ENCODE measurements around the gene STX18. TPM values are rescaled to one million over a fixed set of nuclear protein-coding genes. Genes with fewer than 3 reads are reported as not detected.

Gene STX18
- total RNA-seq, 2 donors from 2014 or later = 37.9 to 43.3 TPM

DNA sequence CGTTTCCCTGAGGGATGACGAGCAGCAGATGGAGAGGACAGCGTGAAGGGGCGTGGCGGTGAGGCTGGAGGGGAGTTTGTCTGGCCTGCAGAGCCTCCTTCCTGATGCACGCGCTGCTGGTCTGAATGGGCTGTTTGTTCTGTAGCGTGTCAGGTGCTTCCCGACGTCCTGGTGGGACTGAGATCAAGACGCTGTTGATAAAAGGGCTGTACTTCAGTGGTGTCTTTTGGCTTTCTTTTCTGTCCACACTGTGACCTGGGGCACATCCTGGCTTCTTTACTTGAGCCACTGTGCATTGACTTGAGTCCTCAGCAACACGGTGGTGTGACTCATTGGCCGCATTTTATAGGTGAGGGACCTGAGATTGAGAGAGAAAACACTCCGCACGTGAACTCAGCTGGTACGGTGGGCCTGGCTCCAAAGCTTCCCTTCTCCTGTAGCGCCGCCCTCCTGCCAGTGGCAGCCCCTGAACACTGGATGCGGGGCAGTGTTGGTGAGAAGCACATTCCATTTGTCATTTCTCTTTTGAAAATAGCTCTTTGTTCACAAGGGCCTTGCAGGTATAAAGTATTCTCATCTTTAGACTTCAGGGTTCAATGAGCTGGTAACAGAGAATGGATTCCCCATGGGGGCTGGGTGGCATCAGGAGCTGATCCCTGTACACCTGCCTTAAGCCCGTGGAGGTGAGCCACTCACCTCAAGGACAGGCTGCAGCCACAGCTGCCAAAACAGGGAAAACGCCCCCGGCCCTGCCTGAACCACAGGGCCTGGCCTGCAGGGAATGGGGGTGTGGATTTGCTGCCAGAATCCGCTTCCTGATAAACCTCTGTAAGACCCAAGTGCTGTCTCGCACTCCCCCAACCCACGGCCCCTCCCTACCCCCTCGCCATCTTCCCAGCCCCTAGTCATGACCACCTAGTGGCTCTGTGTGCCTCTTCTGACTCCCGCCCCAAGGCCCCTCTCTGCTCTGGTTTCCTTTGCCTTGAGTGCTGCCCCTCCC lies 125.7 kb downstream of the STX18 start:
- intact Hi-C loops (cut with DNase I, micrococcal nuclease) = no loop called here
- ATAC-seq (no peak), DNase-seq (no peak)

DNA sequence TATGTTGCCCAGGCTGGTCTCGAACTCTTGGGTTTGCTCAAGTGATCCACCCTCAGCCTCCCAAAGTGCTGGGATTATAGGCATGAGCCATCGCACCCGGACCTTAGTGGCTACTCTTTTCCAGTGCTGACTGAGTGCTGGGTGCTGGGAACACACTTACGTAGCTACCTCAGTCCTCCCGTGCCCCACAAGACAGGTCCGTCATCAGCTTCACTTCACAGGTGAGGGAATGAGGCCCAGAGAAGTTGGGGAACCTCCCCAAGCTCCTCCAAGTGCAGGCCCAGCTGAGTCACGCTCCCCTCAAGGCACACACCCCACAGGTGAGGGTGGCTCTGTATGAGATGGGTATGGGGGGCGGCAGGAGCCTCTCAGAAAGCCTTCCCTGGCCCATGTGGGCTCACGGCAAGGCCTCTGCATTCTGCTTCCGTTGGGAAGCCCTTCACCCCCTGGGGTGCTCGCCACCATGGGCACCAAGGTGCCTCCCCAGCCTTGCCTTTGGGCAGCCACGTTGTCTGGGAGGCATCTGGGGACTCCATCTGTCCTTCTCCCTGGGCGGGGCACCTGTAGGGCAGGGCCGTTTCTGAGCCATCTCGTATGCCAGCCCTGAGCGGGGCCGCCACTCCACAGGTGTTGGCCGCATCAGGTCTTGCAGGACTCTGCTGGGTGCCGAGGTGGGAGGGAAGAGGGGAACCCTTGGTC lies 126.6 kb downstream of the STX18 start:
- intact Hi-C loops (cut with DNase I, micrococcal nuclease) = no loop called here
- ATAC-seq (peak; percentile 11), DNase-seq (no peak)

DNA sequence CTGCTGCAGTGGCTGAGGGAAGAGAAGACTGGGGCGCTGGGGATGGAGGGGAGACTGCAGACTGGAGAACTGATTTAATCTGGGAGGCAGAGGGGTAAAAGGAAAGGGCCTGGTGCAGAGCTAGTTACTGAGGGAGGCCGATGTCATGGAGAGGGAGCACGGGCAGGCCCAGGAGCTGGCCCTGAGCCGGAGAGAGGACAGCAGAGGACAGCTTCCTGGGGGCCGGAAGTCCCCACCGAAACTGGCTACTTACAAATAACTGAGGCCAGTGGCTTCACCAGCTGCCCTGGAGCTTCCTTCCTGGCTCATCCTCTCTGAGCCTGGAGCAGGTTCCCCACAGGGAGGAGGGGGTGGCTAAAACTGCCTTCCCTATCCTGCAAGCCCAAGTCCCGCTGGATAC lies 128.0 kb downstream of the STX18 start:
- intact Hi-C loops (cut with DNase I, micrococcal nuclease) = no loop called here
- ATAC-seq = no peak
- no peak for DNase-seq

DNA sequence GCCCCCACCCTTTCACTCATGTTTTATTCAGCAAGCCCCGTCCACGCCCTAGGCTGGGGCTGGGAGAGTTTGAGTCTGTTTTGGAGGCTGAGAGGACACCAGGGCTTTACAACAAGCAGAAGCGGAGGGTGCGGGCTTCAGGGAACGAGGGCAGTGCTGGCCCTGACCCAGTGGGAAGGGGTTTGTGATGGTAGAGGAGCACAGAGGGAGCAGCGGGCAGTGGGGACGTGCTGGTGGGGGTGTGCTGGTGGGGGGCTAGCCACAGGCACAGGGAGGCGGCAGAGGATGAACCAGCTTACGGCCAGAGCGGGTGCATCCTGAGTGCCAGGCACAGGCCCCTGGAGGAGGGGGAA lies 128.5 kb downstream of the STX18 start:
- ATAC-seq (no peak), DNase-seq (no peak)
- intact Hi-C loops (cut with DNase I, micrococcal nuclease) = no loop called here

DNA sequence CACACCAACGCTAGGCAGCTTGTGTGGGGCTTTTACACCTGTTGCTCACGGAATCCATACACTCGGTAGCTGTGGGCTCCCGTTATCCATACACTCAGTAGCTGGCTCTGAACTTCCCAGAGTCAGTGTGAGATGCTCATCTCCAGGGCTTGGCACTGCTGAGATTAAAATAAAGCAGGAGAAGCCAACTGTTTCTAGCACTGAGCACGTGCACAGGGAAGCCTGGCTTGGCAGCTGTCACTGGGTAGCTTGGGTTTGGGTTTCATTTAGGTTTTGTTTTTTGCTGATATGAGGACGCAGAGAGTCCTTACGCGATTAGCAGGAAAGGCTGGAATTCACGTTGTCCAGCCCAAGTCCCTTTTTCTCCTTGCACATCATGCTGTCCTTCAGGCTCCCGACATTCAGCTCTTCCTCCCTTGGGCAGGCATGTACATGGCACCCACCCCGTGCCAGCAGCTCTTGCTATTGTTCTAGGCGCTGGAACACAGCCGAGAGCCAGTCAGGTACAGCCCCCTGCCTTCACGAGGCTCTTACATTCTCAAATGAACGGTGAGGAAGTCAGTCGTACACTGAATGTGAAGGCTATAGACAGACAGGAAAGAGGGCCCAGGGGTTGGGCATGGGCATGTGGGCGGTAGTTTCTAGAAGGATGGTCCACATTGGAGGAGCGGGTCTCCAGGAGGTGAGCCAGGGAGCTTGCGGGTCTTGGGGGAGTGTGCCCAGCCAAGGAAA lies 129.0 kb downstream of the STX18 start:
- ATAC-seq (no peak), DNase-seq (no peak)
- intact Hi-C loops (cut with DNase I, micrococcal nuclease) = no loop called here

DNA sequence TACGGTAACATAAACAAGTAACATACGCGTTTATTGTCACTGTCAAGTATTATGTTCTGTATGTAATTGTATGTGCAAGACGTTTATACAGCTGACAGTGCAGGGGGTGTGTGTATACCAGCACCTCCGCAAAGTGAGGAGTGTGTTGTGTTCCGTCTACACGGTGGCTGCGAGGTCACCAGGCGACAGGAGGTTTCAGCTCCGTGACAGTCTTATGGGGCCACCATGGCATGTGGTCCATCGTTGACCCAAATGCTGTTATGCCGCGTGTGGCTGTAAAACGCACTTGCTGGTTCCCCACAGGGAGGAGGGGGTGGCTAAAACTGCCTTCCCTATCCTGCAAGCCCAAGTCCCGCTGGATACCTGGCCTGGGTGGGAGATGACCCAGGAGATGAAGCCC lies 129.9 kb downstream of the STX18 start:
- ATAC-seq (no peak), DNase-seq (no peak)
- intact Hi-C loops (cut with DNase I, micrococcal nuclease) = no loop called here

DNA sequence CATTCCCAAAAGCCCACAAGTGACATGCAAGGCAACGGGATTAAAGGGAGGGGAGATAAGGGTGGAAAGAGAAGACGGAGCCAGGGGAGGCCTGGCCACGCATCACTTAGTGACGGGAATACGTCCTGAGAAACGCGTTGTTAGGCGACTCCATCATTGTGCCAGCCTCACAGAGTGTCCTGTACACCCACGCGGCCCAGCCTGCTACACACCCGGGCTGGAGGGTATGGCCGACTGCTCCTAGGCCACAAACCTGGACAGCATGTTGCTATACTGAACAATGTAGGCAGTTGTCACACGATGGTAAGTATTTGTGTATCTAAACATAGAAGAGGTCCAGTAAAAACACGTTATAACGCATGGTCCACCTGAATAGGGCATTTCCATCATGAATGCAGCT lies 131.6 kb downstream of the STX18 start:
- ATAC-seq (no peak), DNase-seq (no peak)
- intact Hi-C loops (cut with DNase I, micrococcal nuclease) = no loop called here

DNA sequence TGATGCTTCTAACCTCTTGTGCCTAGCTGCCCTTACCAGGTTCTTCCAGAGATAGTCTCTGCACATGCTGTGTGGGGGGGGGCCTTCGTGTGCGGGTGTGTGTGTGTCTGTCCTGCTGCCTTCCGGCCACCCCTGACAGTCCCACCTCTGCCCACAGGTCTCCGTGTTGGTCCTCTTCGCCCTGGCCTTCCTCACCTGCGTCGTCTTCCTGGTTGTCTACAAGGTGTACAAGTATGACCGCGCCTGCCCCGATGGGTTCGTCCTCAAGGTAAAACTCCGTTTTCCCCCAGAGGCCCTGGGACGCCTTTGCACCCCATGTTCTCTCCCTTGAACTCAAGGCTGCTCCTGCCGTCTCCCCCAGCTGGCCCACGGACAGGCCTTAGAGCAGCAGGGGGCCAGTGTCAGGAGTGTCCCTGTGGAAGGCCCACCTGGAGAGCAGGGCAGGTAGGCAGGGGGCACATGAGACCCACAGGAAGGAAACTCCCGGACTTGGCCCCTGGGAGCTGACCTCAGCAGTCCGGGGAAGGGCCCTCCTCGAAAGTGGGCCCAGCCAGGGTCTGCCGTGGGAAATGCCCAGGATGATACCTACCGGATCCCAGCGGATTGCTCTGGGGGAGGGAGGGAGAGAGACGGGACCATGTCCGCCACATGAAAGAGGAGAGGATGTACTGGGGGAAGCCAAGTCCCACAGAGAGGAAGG lies 132.3 kb downstream of the STX18 start:
- intact Hi-C loops (cut with DNase I, micrococcal nuclease) = no loop called here
- ATAC-seq (no peak), DNase-seq (no peak)

DNA sequence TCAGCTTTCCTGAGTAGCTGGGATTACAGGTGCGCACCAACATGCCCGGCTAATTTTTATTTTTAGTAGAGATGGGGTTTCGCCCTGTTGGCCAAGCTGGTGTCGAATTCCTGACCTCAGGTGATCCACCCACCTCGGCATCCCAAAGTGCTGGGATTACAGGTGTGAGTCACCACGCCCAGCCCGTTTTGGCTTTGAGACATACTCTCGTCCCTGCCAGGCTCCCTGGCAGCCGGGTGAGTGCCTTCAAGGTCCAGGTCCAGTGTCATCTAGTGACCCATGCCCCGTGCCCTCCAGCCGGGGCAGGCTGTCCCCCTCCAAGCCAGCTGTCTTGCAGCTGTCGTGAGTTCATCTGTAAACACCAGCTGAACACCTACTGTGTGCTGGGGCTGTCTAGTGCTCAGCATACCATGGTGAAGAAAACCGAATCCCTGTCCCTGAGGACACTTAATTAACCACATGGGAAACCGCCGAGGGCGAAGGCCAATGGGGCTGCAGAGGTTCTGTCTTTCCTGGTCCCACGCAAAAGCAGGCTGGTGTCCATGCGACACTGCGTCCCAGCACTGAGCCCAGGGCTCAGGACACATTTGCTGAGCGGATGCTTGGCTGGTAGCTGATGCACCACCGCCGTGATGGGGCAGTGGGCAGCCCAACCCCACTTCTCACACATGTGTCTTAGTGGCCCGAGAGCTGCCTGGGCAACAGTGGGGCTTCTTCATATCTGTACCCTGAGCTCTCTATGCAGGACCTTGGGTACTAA lies 133.1 kb downstream of the STX18 start:
- ATAC-seq = no peak
- intact Hi-C loops (cut with DNase I, micrococcal nuclease) = no loop called here

DNA sequence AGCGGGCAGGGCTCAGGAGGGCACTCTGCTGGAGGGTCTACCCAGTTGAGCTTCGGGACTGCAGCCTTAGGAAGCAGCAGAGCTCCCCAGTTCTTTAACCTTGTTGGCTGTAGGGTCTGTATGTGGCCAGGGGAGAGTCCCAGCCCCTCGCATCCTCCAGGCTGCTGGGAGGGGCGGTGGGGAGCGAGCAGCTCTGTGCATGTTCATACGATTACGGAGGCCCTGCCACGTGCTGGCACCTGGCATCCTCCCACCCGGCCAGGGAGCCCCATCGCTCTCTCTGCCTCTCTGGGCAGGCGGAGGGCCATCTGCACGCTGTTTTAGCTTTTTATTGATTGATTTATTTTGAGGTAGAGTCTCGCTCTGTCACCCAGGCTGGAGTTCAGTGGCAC lies 133.7 kb downstream of the STX18 start:
- DNase-seq (no peak), ATAC-seq (no peak)
- intact Hi-C loops (cut with DNase I, micrococcal nuclease) = no loop called here

More for the DNA sequence above, 133.1 kb downstream of the STX18 start:
- no peak for DNase-seq

DNA sequence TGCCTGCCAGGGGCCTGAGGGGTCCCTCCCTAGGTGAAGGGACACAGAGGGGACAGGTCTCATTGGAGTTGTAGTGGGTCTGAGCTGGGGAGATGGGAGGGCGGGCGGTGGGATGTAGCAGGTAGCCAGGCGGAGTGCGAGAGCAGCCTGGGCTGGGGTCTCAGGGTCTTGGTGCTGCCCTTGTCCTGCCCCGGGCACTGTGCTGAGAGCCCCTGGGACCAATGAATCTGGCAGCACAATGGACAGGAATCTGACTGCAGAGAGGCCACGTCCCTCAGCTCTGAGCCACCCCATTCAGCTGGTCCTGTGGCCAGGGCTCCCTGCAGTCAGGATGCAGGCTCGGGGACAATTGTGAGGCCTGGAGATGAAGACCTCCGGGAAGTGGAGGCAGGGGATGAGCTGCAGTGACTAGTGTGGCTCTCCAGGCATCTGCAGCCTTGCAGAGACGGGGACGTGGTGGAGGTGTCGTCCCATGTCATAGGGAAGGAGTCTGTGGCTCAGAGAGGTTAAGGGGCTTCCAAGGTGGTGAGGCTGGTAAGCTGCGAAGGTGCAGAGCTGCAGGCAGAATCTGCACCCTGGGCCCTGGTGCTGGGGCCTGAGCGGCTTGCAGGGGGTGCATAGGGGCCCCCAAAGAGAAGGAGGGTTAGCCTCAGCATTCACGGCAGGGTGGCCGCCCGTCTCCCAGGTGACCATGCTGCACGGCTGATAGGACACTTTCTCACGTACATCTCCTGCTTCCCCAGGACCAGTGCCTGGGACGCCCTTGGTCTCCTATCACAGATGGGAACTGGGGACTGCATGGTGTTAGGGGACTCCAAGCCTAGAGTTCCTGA lies 134.3 kb downstream of the STX18 start:
- intact Hi-C loops (cut with DNase I, micrococcal nuclease) = no loop called here
- DNase-seq (no peak), ATAC-seq (no peak)

DNA sequence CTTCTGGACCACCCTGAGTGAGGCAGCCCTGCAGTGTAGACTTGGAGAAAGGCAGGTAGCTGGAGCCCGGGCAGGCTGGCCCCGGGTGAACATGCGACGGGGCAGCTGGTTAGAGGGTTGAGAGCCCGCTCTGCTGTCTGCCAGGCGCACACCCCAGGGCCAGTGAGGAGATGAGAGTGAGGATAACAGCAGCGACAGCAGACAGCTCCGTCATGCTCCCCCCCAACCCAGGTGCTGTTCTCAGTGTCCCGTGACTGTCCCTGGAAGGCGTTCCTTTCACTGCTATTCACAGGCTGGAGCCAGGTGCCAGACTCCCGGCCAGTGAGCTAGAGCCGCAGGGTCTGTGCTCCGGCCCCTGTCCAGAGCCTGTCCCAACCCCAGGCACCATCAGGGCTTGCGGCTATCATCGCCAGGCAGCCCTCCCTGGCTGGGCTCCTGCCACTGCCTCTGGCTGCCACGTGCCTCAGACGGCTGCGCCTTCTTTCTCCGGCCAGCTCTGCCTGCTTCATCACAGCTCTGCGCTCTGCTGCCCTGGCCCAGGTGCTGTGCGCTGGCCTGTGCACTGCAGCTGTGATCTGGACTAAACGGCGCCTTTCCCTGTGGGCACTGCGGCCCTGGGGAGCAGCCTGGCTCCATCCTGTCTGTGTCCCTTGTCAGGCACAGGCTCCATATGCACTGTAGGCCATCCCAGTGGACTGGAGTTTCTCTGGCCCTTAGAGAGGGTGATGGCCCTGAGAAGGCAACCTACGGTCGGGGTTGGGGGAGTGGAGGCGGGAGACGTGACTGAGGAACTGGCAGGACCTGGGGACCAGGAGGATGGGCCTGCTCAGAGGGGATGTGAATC lies 135.2 kb downstream of the STX18 start:
- ATAC-seq = peak; percentile 11
- intact Hi-C loops (cut with DNase I, micrococcal nuclease) = no loop called here

DNA sequence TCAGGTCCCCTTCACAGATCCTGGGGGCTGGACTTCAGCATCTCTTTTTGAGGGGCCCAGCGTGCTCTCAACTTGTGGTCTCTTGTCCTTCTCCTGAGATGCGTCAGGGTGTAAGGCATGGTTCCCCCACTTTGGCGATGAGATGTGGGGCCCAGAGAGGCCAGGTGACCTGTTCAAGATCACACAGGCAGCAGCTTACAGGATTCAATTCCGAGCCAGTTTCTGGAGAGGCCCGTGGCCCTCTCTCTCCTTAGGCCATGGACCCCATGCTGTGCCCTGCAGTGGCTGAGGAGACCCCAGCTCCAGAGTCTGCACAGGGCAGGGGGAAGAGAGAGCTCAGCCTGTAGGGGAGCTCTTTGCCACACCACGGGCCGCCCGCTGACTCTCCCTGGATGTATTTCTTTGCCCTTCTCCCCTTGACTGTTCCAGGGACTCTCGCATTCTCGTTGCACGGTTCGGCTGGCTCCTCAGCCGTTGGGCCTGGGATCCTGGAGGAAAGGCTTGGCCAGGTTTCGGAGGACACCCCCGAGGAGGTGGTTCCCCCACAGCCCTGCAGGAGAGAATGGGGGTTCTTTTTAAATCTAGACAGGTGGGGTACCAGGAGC lies 136.4 kb downstream of the STX18 start:
- intact Hi-C loops (cut with DNase I, micrococcal nuclease) = no loop called here
- ATAC-seq = no peak
- no peak for DNase-seq

More for the DNA sequence above, 135.2 kb downstream of the STX18 start:
- no peak for DNase-seq

DNA sequence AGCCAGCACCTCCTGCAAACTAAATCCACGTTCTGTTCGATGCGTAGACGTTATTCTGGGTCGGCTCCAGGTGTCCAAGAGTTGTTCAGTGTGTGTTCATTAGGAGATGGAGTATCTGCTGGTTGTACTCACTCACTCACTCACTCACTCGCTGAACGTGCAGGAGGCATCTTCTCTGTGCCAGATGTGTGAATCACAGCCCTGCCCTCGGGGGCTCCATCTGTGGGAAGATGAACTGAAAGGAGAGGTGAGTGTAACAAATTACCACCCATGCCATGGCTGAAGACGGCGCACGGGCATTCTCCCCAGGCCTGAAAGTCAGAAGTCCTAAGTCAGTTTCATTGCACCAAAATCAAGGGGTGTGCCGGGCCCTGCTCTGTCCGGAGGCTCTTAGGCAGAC lies 138.9 kb downstream of the STX18 start:
- DNase-seq (no peak), ATAC-seq (no peak)
- intact Hi-C loops (cut with DNase I, micrococcal nuclease) = no loop called here

DNA sequence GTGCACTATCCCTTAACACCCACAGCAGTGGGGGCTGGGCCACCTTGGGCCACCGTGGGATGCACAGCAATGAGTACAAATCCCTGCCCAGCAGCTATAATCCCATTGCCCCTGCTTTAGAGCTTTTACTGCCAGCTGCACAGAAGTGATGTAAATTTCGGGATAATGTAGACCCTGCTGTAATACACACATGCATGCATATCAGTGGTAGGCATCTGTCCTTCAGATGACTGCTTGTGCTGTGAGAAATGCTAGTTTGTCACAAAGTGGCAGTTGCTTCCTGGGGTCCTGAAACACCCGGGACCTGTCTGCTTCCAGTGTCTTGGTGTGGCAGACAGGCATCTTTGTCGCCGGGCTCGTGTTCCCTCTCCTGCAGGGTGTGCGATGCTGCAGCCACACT lies 140.8 kb downstream of the STX18 start:
- ATAC-seq = no peak
- intact Hi-C loops (cut with DNase I, micrococcal nuclease) = no loop called here
- no peak for DNase-seq

DNA sequence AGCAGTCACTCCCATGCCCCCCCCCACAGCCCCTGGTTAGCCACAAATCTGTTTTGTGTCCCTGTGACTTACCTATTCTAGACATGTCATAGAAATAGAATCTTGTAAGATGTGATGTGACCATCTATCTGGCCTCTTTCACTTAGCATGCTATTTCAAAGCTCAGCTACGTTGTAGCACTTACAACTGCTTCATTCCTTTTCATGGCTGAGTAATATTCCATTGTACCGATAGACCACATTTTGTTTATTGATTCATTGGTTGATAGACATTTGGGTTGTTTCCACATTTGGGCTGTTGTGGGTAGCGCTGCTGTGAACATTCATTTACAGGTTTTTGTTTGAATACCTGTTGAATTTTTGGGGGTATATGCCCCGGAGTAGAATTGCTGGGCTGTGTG lies 143.4 kb downstream of the STX18 start:
- DNase-seq (no peak), ATAC-seq (no peak)
- intact Hi-C loops (cut with DNase I, micrococcal nuclease) = no loop called here

Data from left colon (tissue), 2 donors.